ENCODE measurements around the gene CYGB.

The CYGB gene

DNA sequence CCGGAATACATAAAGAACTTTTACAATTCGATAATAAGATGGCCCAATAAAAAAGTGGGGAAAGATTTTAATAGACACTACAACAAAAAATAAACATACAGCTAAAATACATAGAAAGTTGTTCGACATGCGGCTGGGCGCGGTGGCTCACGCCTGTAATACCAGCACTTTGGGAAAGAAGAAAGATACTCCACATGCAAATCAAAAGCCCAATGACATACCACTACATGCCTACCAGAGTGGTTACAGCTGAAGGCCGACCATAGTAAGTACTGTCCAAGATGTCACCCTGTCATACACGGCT lies 11.7 kb upstream of the CYGB start:
- no peak for DNase-seq

DNA sequence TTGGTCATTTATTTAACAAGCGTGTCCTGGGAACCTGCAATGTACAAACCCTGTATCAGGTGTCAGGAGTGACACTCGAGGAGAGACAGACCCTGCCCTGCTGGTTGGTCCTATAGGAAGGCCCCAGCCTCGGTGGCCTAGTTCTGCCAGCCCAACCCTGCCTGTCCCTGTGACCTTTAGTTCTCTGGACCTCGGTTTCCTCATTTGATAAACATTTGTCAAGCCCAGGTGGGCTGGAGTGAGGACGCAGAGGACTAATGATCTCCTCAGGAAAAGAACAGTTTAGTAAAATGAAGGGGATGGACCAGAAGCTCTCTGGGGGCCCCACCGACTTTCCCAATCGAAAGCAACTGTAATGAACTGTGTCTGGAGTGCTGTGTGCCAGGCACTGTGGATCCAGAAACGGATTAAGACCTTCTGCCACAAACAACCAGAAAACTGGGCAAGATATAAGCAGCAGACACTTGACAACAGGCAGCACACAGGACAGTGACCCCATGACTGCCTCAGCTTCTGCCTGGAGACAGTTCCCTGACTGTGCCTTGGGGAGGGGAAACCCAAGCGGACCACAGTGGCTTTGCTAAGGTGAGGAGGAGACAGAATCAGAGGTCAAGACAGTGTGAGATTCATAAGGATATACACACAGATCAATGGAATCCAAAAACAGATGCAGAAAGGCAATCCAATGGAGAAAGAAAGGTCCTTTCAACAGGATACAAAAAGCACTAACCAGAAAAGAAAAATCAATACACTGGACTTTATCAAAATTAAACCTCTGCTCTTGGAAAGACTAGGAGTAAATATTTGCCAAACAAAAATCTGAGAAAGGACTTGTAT lies 11.1 kb upstream of the CYGB start:
- DNase-seq = no peak

DNA sequence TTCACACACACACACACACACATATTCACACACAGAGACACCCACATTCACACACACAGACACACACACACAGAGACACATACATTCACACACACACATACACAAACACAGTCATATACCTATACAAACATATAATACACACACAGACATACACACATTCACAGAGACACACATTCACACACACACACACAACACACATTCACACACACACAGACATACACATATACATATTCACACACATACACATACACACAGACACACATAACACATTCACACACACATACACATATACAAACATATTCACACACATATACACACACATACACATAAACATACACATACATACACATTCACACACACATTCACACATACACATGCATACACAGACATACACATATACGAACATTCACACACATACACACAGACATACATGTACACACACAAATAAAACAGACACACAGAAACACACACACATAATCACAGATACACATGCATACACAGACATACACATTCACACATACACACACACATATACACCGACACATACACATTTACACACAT lies 10.2 kb upstream of the CYGB start:
- no peak for DNase-seq

DNA sequence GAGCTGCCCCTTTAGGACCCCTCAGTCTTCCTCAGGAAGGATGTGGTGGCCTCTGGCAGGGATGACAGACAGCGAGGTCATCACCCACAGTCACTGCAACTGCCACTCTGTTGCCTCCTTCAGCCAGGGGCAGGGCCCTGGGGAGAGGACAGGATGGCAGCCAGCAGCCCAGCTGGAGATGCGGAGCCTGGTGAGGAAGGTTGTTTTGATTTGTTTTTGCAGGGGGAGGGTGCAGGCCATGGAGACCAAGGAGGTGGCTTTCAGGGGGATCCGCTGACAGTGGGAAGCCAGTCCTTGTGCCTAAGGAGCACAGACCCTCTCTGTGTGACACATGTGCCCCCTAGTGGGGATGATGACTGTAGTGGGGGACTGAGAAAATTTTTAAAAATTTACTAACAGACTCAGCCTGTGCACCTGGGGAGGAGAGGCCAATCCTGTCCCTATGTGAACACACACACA lies 9.7 kb upstream of the CYGB start:
- peak; percentile 50 for DNase-seq

DNA sequence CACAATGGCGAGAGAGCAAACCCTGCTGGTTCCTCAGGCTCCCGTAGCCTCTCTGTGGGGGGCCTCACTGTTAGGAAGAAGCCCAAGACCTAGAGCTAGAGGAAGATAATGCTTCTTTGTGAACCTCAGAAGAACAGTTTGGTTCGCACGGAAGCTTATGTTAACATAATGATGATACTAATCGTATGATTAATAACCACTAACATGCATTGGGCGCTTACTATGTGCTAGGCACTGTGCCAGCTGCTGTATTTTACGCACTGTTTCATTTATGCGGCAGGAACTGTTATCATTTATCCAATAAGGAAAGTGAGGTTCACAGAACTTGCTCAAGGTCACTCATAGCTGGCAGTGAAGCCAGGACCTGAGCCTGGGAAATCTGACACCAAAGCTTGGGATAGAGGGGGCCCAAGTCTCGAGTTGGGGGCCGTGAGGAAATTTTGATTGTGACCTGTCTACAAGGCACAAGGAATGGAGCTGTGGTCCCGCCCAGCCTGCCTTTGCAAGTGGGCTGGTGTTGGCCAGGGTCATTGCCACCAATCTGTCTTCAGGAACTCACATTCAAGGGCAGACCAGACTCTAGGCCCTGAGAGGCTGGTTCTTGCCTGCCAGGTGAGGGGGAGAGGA lies 9.2 kb upstream of the CYGB start:
- DNase-seq = no peak

DNA sequence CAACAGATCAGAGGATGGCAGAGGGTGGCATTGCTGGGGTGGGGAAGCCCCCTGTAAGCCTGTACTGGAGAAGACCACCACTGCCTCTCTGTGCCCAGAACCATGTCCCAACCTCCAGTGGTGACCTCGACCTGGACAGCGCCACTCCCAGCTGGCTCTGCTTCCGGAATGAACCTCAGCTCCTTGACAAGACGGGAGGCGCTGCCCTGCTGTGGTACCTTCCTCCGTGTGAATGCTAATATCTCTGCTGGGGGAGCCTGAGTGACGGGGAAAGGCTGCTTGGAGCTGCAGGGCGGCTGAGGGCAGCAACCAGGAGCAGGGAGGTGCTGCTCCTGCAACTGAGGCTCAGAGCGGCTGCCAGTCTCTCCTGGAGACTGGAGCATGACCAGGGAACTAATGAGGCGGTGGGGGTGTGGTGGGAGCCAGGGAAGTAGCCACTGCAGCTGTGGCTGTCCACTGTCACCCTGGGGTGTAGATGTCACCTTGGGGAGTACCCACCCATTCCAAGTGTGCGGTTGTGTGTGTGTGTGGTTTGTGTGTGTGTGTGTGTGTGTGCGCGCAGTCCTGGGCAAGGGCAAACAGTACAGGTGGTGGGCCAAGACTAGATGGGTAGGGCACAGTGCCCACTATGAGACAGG lies 8.5 kb upstream of the CYGB start:
- DNase-seq = no peak

DNA sequence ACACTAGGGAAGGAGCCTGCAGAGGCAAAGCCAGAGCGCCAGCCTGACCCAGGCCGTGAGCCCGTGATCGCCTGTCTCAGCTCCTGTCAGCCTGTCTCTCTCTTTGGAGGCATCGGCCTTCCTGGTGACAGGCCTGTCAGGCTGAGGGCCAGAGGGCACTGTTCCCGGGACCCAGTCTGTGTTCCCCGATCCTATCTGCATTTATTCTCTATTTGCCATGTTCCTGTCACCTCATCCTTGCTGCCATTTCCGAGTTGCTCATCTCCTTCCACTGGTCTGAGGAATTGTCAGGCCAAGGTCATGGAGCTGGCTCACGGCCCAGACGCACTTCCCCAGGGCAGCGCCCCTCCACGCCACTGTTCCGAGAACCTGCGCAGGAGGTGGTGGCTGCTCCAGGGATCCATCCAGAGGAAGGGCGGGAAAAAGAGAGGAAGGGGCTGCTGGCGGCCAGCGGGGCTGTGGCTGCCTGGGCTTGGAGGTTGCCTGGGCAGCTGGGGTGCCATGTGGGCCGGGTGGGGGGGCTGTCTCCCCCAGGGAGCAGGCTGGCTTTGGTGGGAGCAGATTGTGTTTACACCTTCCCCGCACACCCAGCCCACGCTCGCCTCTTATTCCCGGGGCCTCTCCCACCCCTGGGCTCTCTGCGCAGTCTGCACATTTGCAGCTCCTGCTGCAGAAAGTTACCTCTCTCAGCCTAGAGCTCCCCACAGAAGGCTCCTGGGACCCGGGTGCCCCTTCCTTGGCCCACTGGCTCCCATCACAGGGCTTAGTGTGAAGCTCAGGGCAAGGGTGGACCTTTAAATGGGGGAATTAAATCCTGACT lies 7.2 kb upstream of the CYGB start:
- no peak for DNase-seq

DNA sequence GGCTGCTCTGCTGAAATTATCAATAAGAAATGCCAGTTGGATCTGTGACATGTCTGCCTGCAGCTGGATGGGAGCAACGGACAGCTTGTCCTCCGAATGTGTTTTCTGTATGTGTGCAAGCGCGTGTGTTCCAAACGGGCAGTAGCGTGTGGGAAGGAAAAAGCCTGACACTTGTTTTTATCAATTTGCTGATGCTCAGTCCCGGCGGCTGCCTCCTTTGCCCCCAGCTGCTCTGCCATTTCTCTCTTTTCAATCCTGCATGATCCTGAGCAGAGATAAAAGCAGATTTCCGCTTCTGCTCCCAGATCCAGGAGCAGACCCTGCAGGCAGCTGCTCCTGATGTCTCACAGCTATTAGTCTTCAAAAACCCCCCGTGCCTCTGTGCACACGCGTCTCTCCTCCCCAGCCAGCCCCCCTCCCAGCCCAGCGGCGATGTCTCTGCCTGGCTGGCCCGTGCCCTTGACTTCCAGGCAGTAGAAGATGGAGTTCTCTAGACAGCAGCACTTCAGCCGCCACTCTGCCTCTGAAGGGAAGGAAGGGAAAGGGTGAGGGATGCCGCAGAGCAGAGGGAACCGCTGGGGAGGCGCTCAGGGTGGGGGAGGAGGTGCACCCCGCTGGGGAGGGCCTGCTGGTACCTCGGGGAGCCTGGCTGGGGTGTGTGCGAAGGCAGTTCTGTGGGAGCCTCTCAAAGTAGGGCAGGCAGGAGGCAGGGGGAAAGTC lies 6.5 kb upstream of the CYGB start:
- DNase-seq = no peak

DNA sequence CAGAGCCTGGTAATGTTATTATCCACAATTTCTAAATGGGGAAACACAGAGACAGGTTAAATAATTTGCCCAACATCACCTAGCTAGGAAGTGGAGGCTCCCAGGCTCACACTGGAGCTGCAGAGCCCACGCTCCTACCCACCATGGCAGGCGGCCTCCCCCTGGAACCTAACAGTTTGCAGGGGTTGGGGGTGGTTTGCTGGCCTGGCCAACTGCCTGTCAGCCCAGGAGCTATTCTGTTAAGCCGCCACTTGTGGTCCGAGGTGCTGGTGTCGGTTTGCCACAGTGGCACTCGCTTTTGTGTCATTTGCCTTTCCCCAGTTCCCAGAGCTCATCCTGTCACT lies 5.9 kb upstream of the CYGB start:
- DNase-seq = no peak

DNA sequence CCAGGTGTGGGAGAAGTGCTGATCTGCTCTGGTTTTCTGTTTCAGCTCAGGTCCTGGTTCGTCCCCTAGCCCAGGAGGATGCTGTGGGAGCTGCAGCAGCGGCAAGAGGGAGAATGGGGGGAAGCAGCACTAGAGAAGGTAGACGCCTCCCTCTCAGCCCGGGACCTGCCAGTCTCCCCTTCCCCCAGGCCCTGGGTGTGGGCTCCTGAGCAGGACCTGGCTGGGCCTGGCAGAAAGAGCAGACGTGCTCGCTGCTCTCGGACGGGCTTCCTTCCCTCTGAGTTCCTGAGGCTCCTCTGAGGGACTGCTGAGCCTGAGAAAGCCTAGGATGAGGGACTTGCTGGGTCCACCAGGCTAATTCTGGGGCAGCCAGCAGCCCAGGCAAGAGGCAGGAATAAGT lies 5.5 kb upstream of the CYGB start:
- DNase-seq = no peak

DNA sequence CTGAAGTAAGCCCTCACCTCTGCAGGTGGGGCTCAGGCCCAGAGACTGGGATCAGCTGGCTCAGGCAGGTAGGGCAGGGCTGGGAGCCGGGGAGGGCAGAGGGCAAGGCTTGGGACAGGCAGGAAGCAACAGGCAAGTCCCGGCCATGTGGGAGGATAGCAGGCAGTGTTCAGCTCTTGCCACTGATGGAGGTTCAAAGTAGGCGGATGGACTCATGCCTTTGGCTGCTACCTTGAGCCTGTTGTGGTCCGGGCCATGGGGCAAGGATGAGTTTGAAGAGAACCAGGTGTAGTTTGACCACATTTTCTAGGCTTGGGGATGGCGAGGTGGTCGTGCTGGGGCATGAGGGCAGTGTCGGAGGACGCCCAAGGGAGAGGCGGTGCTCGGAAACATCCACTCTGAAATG lies 5.1 kb upstream of the CYGB start:
- no peak for DNase-seq

DNA sequence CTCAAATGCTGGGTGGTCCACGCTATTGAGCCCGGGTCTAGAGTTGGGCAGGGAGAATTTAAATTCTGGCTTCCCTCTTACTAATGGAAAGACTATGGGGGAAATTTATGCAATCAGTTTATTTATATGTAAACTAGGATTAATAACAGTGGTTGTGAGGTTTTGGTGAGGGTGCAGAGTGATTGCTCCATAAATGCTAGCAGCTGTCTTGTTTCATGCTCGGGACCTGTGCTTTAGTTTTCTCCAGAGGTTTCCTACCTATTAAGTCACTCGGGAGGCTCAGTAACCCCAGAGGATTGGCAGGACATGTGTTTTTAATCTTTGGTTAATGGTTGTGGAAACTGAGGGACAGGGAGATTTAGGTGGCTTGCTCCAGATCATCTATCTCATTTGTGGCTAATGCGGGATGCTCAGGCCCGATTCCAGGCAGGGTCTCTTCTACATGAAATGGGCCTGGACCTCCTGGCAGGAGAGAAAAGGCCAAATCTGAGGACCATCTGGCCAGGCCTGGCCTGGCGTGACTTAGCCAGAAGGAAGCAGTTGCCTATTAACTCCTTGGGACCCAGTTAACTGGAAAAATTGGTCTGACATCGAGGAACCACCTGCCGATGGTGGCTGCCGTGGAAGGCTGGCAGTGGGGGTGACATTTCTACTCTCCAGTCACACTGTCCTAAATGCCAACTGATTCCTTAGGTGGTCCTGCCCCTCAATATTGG lies 4.4 kb upstream of the CYGB start:
- DNase-seq = no peak

DNA sequence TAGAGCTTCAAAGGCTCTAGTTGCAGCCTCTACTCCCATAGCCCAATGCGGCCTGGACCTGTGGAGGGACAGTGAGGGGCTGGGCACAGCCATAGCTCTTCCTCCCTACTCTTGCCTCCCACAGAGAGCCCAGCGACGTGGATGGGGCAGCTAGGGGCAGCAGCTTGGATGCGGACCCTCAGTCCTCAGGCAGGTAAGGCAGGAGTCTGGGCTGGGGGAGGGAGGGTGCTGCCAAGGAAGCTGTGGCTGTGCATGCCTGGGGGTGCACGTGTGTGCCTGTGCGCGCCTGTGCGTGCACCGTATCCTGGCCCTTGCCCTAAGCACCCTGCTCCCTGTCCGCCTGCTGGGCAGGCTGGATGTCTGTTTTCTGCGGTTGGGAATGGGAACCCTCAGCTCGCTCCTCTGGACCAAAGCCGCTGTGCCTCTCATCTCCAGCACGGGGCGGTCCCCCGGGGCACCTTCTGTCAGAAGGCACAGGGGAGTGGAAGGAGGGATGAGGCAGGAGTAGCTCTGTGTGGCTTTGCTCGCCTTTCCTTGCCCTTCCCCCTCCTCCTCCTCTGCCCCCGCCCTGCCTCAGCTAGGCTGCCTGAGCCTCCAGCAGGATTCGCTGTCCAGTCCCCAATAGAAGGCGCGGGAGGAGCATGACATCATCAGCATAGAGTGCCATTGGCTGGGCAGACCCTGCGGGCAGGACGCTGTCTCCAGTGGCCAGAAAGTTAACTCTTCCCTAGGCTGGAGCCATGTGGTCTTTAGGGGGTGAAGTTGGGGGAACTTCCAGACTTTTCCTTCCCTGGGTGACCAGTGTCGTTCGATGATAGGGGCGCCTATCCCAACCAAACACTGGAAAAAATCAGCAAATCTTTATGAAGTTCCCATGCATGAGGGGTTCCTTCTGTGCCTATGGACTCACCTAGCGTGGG lies 3.1 kb upstream of the CYGB start:
- DNase-seq = peak; percentile 94

DNA sequence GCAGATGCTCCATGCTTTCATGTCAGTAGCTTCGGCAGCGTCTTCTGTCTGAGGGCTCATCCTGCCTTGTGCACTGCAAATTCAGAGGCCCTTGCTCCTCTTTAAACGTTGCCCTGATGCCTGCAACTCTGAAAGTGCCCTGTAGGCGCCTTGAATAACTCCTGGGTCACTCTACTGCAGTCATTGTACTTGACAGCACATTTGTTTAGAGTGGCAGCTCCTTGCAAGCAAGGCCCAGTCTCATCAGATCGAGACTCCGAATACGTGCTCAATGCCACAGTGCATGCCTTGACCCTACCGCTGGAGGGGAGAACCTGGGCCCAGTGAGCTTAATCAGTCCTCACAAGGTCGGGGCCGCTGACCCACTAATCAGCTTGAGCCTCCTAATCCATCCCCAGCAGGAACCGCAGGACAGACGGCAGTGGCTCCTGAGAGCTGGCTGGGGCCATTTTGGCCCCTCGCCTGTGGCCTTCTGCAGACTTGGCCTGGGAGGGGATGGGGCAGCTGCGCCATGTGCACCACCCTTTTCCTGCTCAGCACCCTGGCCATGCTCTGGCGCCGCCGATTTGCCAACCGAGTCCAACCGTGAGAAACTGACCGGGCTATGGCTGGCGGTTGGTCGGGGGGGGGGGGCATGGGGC lies 2.2 kb upstream of the CYGB start, which contains the start of gene PRCD:
Gene PRCD, plus strand, starts transcription at position 414 of the 641 bp plus-strand sequence. Its CDS starts 98 bp downstream, at position 512.
- DNase-seq = no peak

DNA sequence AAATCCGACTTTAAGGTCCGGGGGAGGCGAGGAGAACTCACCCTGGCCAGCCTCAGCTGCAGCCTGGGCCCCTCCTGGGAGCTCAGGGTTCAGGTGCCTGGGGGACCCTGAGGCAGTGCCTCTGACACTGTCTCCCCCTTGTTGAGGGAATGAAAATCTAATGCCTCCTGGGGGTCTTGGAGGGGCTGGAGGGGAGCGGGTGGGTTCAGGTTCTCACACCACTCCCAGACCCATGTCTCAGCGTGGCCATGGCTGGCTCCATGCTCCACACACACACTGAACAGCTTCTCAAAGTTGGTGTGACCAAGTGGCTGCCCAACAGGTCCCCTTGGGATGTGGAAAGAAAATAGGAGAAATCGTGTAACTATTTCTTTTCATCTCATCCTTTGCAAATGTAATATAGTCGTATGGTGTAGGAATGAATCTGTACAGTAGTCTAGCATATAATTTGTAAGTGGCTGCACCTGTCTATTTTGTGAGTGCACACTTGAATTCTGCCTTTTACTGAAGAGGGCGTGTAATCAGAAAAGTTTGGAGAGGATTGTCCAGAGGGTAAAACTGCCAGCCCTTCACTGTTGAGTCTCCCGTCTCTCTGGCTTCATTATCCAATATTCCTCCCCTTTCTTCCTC lies 1.5 kb upstream of the CYGB start:
- no peak for DNase-seq

DNA sequence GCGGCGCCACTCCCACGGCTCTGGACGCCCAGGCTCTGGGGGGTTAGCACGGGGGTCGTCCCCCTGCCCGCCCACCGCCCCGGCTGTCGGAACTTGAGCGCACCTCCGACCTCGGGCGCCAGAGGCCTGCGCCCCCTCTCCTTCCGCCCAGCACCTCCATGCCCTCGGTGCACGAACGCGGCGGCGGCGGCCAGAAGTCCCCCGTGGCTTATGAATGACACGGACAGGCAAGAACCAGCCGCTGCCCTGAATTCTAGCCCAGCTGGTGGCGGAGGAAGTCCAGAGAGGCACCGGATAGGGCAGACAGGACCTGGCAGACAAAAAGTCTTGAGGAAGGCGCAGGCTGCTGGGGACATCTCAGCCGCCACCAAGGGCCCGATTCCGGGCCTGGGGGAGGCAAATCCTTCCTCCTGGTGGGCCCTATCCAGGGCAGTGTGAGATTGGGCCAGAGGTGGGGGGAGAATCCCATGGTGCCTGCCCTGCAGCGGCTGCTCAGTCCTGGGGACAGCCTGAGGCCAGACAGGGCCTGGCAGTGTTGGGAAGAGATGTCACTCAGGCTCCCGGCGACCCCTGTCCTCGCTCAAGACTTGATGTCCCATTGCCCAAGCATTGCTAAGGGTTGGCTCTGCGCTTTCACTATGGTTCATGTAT lies 897 bp upstream of the CYGB start:
- no peak for DNase-seq

DNA sequence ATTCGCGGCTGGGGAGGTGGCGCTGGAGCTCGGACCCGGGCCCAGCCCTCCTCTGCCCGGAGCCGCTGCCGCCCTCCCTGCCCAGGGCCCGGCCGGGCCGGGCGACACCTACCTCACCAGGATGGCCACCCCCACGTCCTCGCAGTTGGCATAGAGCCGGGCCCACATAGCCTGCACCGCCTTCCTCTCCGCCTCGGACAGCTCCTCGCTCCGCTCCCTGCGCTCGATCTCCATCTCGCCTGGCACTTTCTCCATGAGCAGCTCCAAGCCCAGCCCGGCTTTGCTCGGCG lies 276 bp downstream of the CYGB start:
- no peak for DNase-seq

DNA sequence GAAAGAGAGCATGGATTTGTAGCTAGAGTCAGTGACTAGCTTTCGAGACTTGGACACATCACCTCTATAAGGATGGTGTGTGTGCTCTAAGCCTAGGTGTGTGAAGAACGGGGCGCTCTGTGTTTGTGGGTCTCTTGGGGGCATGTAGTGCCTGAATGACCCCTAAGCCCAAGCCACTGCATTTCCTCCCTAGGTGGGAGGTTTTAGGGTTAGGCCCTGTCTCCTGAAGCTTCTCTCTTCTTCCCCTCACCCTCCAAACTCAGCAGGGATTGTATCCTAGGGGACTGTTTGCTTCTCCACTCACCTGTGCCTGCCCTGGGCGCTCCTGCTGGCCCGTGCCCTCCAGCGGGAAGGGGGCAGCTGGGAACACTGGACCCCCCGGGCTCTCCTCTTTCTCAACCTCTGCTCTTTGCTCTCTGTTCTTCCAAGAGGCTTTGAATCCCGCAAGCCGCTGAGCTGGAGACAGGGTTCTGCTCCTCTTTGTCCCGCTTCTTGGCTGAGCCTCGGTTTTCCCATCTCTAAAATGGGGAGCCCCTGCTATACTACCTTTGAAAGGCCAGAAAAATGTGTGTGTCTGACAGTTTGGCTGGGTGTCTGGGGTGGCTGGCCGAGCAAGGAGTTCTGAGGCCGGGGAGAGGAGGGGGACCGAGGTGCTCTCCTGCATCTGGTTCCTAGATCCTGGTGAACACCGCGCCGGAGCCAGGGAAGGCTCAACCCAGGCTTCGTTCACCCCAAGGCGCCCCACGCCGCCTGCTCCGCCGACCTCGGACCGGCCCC lies 810 bp downstream of the CYGB start:
- no peak for DNase-seq

Data from NCI-H526 treated with DMSO at 0.1 percent for 48 hours (cell line).